Upper lobe of left lung (tissue), 6 donors: ENCODE results near the gene ELOVL5. TPM values are rescaled to one million over a fixed set of nuclear protein-coding genes. Genes with fewer than 3 reads are reported as not detected.

Experiments used
- ATAC-seq, 2 donors: fragments of 200-7000 bp; cut with Tn5 transposase; one replicate each; pipeline ENCODE4 v1.9.1; 2022; ENCODE audit warnings: mild to moderate bottlenecking in 2 of 2, moderate library complexity in 2 of 2; ENCODE audit not compliant: low FRiP score in 2 of 2
- DNase-seq, 2 donors: peaks; one replicate each; pipeline ENCODE4 v3.0.0-alpha.2; 2019 to 2020
- H3K27ac ChIP-seq, 4 donors: fragments of 200-600 bp; sonication (generic); one replicate each; pipeline ENCODE4 v1.5.1; 2016 to 2019
- H3K27me3 ChIP-seq, 4 donors: fragments of 200-600 bp; sonication (generic); one replicate each; pipeline ENCODE4 v1.5.1; 2017 to 2019
- H3K36me3 ChIP-seq, 4 donors: fragments of 200-600 bp; sonication (generic); one replicate each; pipeline ENCODE4 v1.5.1; 2016 to 2019
- H3K4me1 ChIP-seq, 4 donors: fragments of 200-600 bp; sonication (generic); one replicate each; pipeline ENCODE4 v1.5.1; 2018 to 2019
- H3K4me3 ChIP-seq, 4 donors: fragments of 200-600 bp; sonication (generic); one replicate each; pipeline ENCODE4 v1.5.1; 2017 to 2019; ENCODE audit warnings: mild to moderate bottlenecking in 2 of 4, moderate library complexity in 1 of 4
- H3K9me3 ChIP-seq, 4 donors: fragments of 200-600 bp; sonication (generic); one replicate each; pipeline ENCODE4 v1.5.1; 2018 to 2019
- CTCF ChIP-seq, 6 experiments: fragments of 450-650 bp in 4 of 6; fragments of 200-600 bp in 2 of 6; sonication (generic) in 2 of 6; IDR thresholded peaks; one replicate each; pipeline ENCODE4 v1.5.1; 2016 to 2019; ENCODE audit warnings: antibody characterized with exemption in 6 of 6
- EP300 ChIP-seq, 4 donors: sonication (generic); formaldehyde crosslinking; IDR thresholded peaks; one replicate each; pipeline ENCODE4 v1.5.1; 2017; ENCODE audit warnings: antibody characterized with exemption in 4 of 4, control low read depth in 2 of 4
- POLR2A ChIP-seq, 4 donors: fragments of 450-650 bp; IDR thresholded peaks; one replicate each; pipeline ENCODE4 v1.5.1; 2016 to 2017; ENCODE audit warnings: antibody characterized with exemption in 4 of 4, mild to moderate bottlenecking in 2 of 4
- POLR2AphosphoS5 ChIP-seq, 2 donors: sonication (generic); formaldehyde crosslinking; IDR thresholded peaks; one replicate each; pipeline ENCODE4 v1.5.1; 2017; ENCODE audit warnings: antibody characterized with exemption in 2 of 2
- WGBS, 2 donors: methylation state at CpG; one replicate each; pipeline ENCODE4 v1.1.5; 2017 to 2018; 5-methylcytosine and 5-hydroxymethylcytosine counted together
- total RNA-seq, 6 donors: library from RNA; depleted of rRNA in 4 of 6; stranded (reverse); fragments of >200 nt in 4 of 6; gene quantifications; one replicate each; pipeline versions ENCODE4 v1.1.0 to v1.2.1, GENCODE V29; 2016 to 2021
- donor health status: DM: no; HTN: no; CAD: no; lungs with moderate emphysema.
- donor health status: DM: no; HTN: yes; CAD: no; lungs with severe emphysema.

The ELOVL5 gene
- total RNA-seq, 6 donors from 2014 or later = 67.1 to 132 (median 81.2) TPM

GRCh38 chr6:53257533-53257932 lies 91.2 kb downstream of the ELOVL5 start:
- Histone ChIP-seq H3K9me3 (no peaks in the 10 kb centered on the region), H3K27ac (no peak overlapping the region), H3K36me3 (peaks cover 5 to 32% (median 22%) of the 10 kb centered on the region in 4 donors), H3K4me1 (no peaks in the 10 kb centered on the region), H3K4me3 (no peak overlapping the region), H3K27me3 (no peaks in the 10 kb centered on the region)
- ATAC-seq = no peak
- no peak for DNase-seq
- 90 to 96% methylated on average over 2 of the region's 2 CpGs for WGBS, 2 donors
- no peak for TF ChIP-seq POLR2A (IDR thresholded peaks at IDR 0.05)
- no peak for TF ChIP-seq POLR2AphosphoS5 (IDR thresholded peaks at IDR 0.05)
- no peak for TF ChIP-seq CTCF (IDR thresholded peaks at IDR 0.05)
- TF ChIP-seq EP300 (IDR thresholded peaks at IDR 0.05) = no peak

GRCh38 chr6:53257001-53257400 lies 91.7 kb downstream of the ELOVL5 start:
- ATAC-seq = no peak
- 82 to 89% methylated on average over 3 of the region's 3 CpGs for WGBS, 2 donors

GRCh38 chr6:53252177-53252692 lies 96.5 kb downstream of the ELOVL5 start:
- no peak for DNase-seq

More at GRCh38 chr6:53257001-53257400, 91.7 kb downstream of the ELOVL5 start:
- H3K27me3 ChIP-seq = no peaks in the 10 kb centered on the region
- TF ChIP-seq POLR2A (IDR thresholded peaks at IDR 0.05) (no peak), EP300 (IDR thresholded peaks at IDR 0.05) (no peak), POLR2AphosphoS5 (IDR thresholded peaks at IDR 0.05) (no peak)
- H3K4me3 ChIP-seq = no peak overlapping the region
- H3K9me3 ChIP-seq = no peaks in the 10 kb centered on the region
- H3K27ac ChIP-seq = no peak overlapping the region
- DNase-seq = no peak
- peaks cover 5 to 31% (median 21%) of the 10 kb centered on the region in 4 donors for H3K36me3 ChIP-seq
- no peaks in the 10 kb centered on the region for H3K4me1 ChIP-seq

GRCh38 chr6:53251033-53251672 lies 97.6 kb downstream of the ELOVL5 start:
- no peaks in the 10 kb centered on the region for H3K36me3 ChIP-seq
- 73 to 87% methylated on average over 3 of the region's 3 CpGs for WGBS, 2 donors
- ATAC-seq = no peak
- H3K27me3 ChIP-seq = no peaks in the 10 kb centered on the region
- DNase-seq = no peak
- no peak overlapping the region for H3K4me3 ChIP-seq
- no peaks in the 10 kb centered on the region for H3K9me3 ChIP-seq
- H3K27ac ChIP-seq = no peak overlapping the region
- no peaks in the 10 kb centered on the region for H3K4me1 ChIP-seq
- TF ChIP-seq CTCF (IDR thresholded peaks at IDR 0.05) (no peak), POLR2A (IDR thresholded peaks at IDR 0.05) (no peak), EP300 (IDR thresholded peaks at IDR 0.05) (no peak), POLR2AphosphoS5 (IDR thresholded peaks at IDR 0.05) (no peak)

More at GRCh38 chr6:53252177-53252692, 96.5 kb downstream of the ELOVL5 start:
- no peak for TF ChIP-seq POLR2AphosphoS5 (IDR thresholded peaks at IDR 0.05)
- TF ChIP-seq EP300 (IDR thresholded peaks at IDR 0.05) = no peak
- no peak for TF ChIP-seq CTCF (IDR thresholded peaks at IDR 0.05)
- no peak for TF ChIP-seq POLR2A (IDR thresholded peaks at IDR 0.05)
- no peaks in the 10 kb centered on the region for H3K9me3 ChIP-seq
- H3K36me3 ChIP-seq = no peaks in the 10 kb centered on the region
- H3K4me1 ChIP-seq = no peaks in the 10 kb centered on the region
- H3K27me3 ChIP-seq = no peaks in the 10 kb centered on the region
- WGBS, 2 donors = 69 to 91% methylated on average over 3 of the region's 3 CpGs
- no peak for ATAC-seq
- H3K27ac ChIP-seq = no peak overlapping the region
- H3K4me3 ChIP-seq = no peak overlapping the region

GRCh38 chr6:53250176-53251032 lies 98.3 kb downstream of the ELOVL5 start:
- Histone ChIP-seq H3K9me3 (no peaks in the 10 kb centered on the region), H3K27me3 (no peaks in the 10 kb centered on the region), H3K36me3 (no peaks in the 10 kb centered on the region), H3K4me1 (peaks cover 0 to under 1% (median 0%) of the 10 kb centered on the region in 4 donors), H3K27ac (no peak overlapping the region), H3K4me3 (no peak overlapping the region)
- 70 to 84% methylated on average over 6 to 8 of the region's 8 CpGs for WGBS, 2 donors
- no peak for TF ChIP-seq POLR2AphosphoS5 (IDR thresholded peaks at IDR 0.05)
- TF ChIP-seq CTCF (IDR thresholded peaks at IDR 0.05) = no peak
- TF ChIP-seq POLR2A (IDR thresholded peaks at IDR 0.05) = no peak
- TF ChIP-seq EP300 (IDR thresholded peaks at IDR 0.05) = no peak
- ATAC-seq (no peak), DNase-seq (no peak)
